RWPE1 (cell line): ENCODE data around the gene CAAP1.

Experiments
- CTCF ChIA-PET: fragments of 350-600 bp; sonication (Branson Sonifier 250); formaldehyde crosslinking; extraction: SDS; loops from one replicate; lab custom pipeline; 2021; lab: Yijun Ruan, JAX
- POLR2A ChIA-PET: fragments of 400-600 bp; formaldehyde crosslinking; extraction: SDS; loops from one replicate; lab custom pipeline; 2020; ENCODE audit warnings: antibody characterized with exemption; ENCODE audit not compliant: low non-redundant PET; lab: Yijun Ruan, JAX
- DNase-seq: peaks from one replicate; pipeline ENCODE4 v3.0.0; 2012; ENCODE audit warnings: low spot score
- H3K27ac ChIP-seq: fragments of 450-650 bp; 2 replicates; pipeline ENCODE4 v1.5.1; 2017
- CTCF ChIP-seq: fragments of 450-650 bp; conservative IDR thresholded peaks from 2 replicates; pipeline ENCODE4 v1.5.1; 2017; ENCODE audit warnings: low read depth, mild to moderate bottlenecking

Gene CAAP1

GRCh38 chr9:26928902-26929495 lies 36.4 kb upstream of the CAAP1 start:
- ChIA-PET POLR2A (no interaction called here), CTCF (no interaction called here)
- H3K27ac ChIP-seq = no peak overlapping the region
- TF ChIP-seq CTCF = no peak
- DNase-seq = no peak

- no peak for TF ChIP-seq CTCF
- ChIA-PET POLR2A (no interaction called here), CTCF (no interaction called here)
Measured at GRCh38 chr9:26925609-26926008, 33.0 kb upstream of the CAAP1 start.

GRCh38 chr9:26919698-26920097 lies 27.1 kb upstream of the CAAP1 start:
- DNase-seq = no peak
- CTCF ChIA-PET = interaction anchor here (0.5 kb wide), 1 partner anchor 130 kb away, joined by 4 read pairs; no protein-coding TSS in a partner anchor
- no peak overlapping the region for H3K27ac ChIP-seq
- POLR2A ChIA-PET = no interaction called here
- no peak for TF ChIP-seq CTCF

More at GRCh38 chr9:26925609-26926008, 33.0 kb upstream of the CAAP1 start:
- no peak overlapping the region for H3K27ac ChIP-seq
- DNase-seq = no peak

- no peak for TF ChIP-seq CTCF
- no peak overlapping the region for H3K27ac ChIP-seq
- no peak for DNase-seq
- ChIA-PET CTCF (no interaction called here), POLR2A (no interaction called here)
Measured at GRCh38 chr9:26913138-26913668, 20.6 kb upstream of the CAAP1 start.

GRCh38 chr9:26904671-26905070 lies 12.1 kb upstream of the CAAP1 start:
- H3K27ac ChIP-seq = no peak overlapping the region
- no peak for DNase-seq
- POLR2A ChIA-PET = no interaction called here
- no peak for TF ChIP-seq CTCF
- CTCF ChIA-PET = interaction anchor here (0.7 kb wide), 1 partner anchor 1176 kb away, joined by 3 read pairs; no protein-coding TSS in a partner anchor

- ChIA-PET CTCF (no interaction called here), POLR2A (no interaction called here)
- DNase-seq = no peak
- H3K27ac ChIP-seq = no peak overlapping the region
- no peak for TF ChIP-seq CTCF
Measured at GRCh38 chr9:26904070-26904469, 11.5 kb upstream of the CAAP1 start.
